K562 (cell line): ENCODE results near the gene TMEM209. TPM values are rescaled to one million over a fixed set of nuclear protein-coding genes. Genes with fewer than 3 reads are reported as not detected.

Experiments
- ATAC-seq: fragments of 200-7000 bp; cut with Tn5 transposase; 3 replicates; pipeline ENCODE4 v1.9.1; 2020; ENCODE audit warnings: moderate library complexity
- BruUV-seq: library from RNA; stranded (reverse); fragments of 400-500 nt; replicated peaks from 2 replicates; lab custom pipeline; 2021; lab: Mats Ljungman, UMichigan
- CTCF ChIA-PET: fragments of 300-600 bp; formaldehyde crosslinking; extraction: SDS; loops from one replicate; lab custom pipeline; 2021; ENCODE audit warnings: low intra/inter-chr PET ratio; lab: Yijun Ruan, JAX
- POLR2A ChIA-PET: fragments of 300-600, 350-650 bp; sonication (Branson Sonifier 250); formaldehyde crosslinking; extraction: SDS; loops from one replicate; lab custom pipeline; 2021; ENCODE audit warnings: antibody characterized with exemption, inconsistent platforms; lab: Yijun Ruan, JAX
- DNase-seq, 4 experiments: peaks; one replicate each; pipeline versions ENCODE4 v3.0.0 to v3.0.0-alpha.2; 2011 to 2018; ENCODE audit warnings: low spot score in 3 of 4, mixed read lengths in 3 of 4; ENCODE audit errors: extremely low read depth in 1 of 4
- FAIRE-seq: peaks from 2 replicates; lab custom pipeline; 2011; peaks lifted over from hg19 to GRCh38; lab: Jason Lieb, UNC
- H2AFZ ChIP-seq: 2 replicates; pipeline ENCODE4 v1.6.0; 2011; ENCODE audit warnings: low read depth, low read length, control low read depth, inconsistent platforms
- H3K27ac ChIP-seq: fragments of 200-600 bp; 3 replicates; pipeline ENCODE4 v1.8.0; 2011; ENCODE audit warnings: low read depth, mild to moderate bottlenecking, control low read depth, inconsistent platforms, low read length, moderate library complexity, mixed read lengths; ENCODE audit errors: extremely low read depth
- H3K27me3 ChIP-seq, 2 experiments: fragments of 300-600 bp in 1 of 2; 2 replicates in 1 of 2; 3 replicates in 1 of 2; pipeline versions ENCODE4 v1.6.0 to v1.8.0; 2011; ENCODE audit warnings: inconsistent platforms in 2 of 2, low read length in 2 of 2, mild to moderate bottlenecking in 1 of 2, mixed read lengths in 1 of 2, moderate library complexity in 1 of 2; ENCODE audit not compliant: control insufficient read depth in 2 of 2, insufficient read depth in 2 of 2
- H3K36me3 ChIP-seq: fragments of 300-600 bp; 3 replicates; pipeline ENCODE4 v1.8.0; 2011; ENCODE audit warnings: mild to moderate bottlenecking, low read length, inconsistent platforms; ENCODE audit not compliant: control insufficient read depth, insufficient read depth
- H3K4me1 ChIP-seq, 2 experiments: fragments of 200-600 bp in 1 of 2; replicated peaks in 1 of 2; 2 replicates in 1 of 2; 3 replicates in 1 of 2; pipeline versions ENCODE4 v1.5.1 to v1.8.0; 2011; ENCODE audit warnings: inconsistent platforms in 2 of 2, low read length in 2 of 2, mild to moderate bottlenecking in 1 of 2, mixed read lengths in 1 of 2, moderate library complexity in 1 of 2; ENCODE audit not compliant: control insufficient read depth in 2 of 2, insufficient read depth in 2 of 2
- H3K4me2 ChIP-seq: 2 replicates; pipeline ENCODE4 v1.6.1; 2011; ENCODE audit warnings: low read length, control low read depth, inconsistent platforms, mixed read lengths; ENCODE audit not compliant: insufficient read depth
- H3K4me3 ChIP-seq: fragments of 200-600 bp; sonication (generic), shearing (Covaris generic); 2 replicates; pipeline ENCODE4 v1.5.1; 2016; ENCODE audit warnings: control low read depth, inconsistent platforms
- H3K79me2 ChIP-seq: fragments of 200-600 bp; 3 replicates; pipeline ENCODE4 v1.8.0; 2011; ENCODE audit warnings: low read length, inconsistent platforms; ENCODE audit not compliant: control insufficient read depth, insufficient read depth
- H3K9ac ChIP-seq, 2 experiments: 2 replicates each; pipeline versions ENCODE4 v1.6.0 to v1.6.1; 2011; ENCODE audit warnings: low read depth in 2 of 2, low read length in 2 of 2, control low read depth in 1 of 2, inconsistent platforms in 1 of 2, mild to moderate bottlenecking in 1 of 2, mixed read lengths in 1 of 2; ENCODE audit not compliant: insufficient read depth in 1 of 2
- H3K9me1 ChIP-seq: one replicate; pipeline ENCODE4 v1.6.0; 2011; ENCODE audit warnings: inconsistent platforms, mild to moderate bottlenecking, low read length, moderate library complexity; ENCODE audit not compliant: control insufficient read depth, insufficient read depth
- H3K9me3 ChIP-seq: replicated peaks from 2 replicates; pipeline ENCODE4 v1.5.1; 2011; ENCODE audit warnings: low read depth, low read length, inconsistent platforms; ENCODE audit not compliant: control insufficient read depth, insufficient read depth
- H4K20me1 ChIP-seq: replicated peaks from 2 replicates; pipeline ENCODE4 v1.6.1; 2011; ENCODE audit warnings: low read length, inconsistent platforms, mixed read lengths; ENCODE audit not compliant: control insufficient read depth, insufficient read depth
- CHD2 ChIP-seq: IDR thresholded peaks from 2 replicates; pipeline ENCODE4 v1.6.1; 2011; ENCODE audit warnings: low read depth, low read length
- KDM2B ChIP-seq: fragments of 250-450 bp; sonication (Bioruptor Pico); IDR thresholded peaks from 2 replicates; pipeline ENCODE4 v1.8.0; 2021; ENCODE audit warnings: mild to moderate bottlenecking, moderate library complexity
- MCM3 ChIP-seq: fragments of 450-650 bp; IDR thresholded peaks from 2 replicates; pipeline ENCODE4 v1.6.1; 2016
- MECOM ChIP-seq: fragments of 250-450 bp; sonication (Bioruptor Pico); IDR thresholded peaks from 2 replicates; pipeline ENCODE4 v1.8.0; 2022; ENCODE audit warnings: inconsistent platforms
- MEF2A ChIP-seq: IDR thresholded peaks from 2 replicates; pipeline ENCODE4 v1.6.1; 2011; ENCODE audit warnings: low read depth, mild to moderate bottlenecking, low read length, moderate library complexity; ENCODE audit not compliant: control insufficient read depth
- RBM17 ChIP-seq: fragments of 200-400 bp; formaldehyde crosslinking; IDR thresholded peaks from 2 replicates; pipeline ENCODE4 v1.6.1; 2017; ENCODE audit warnings: low read depth, mild to moderate bottlenecking, low read length, borderline replicate concordance
- SETDB1 ChIP-seq: IDR thresholded peaks from one replicate; pipeline ENCODE4 v1.6.1; 2012; ENCODE audit warnings: low read length, control low read depth, inconsistent platforms
- TEAD1 ChIP-seq, 2 experiments: fragments of 450-650 bp in 1 of 2; sonication (generic) in 1 of 2; formaldehyde crosslinking; IDR thresholded peaks; 2 replicates each; pipeline versions ENCODE4 v1.4.0 to v1.8.0; 2020 to 2022; ENCODE audit warnings: mild to moderate bottlenecking in 2 of 2, missing genetic modification reagents in 1 of 2
- ZBTB17 ChIP-seq: fragments of 450-650 bp; formaldehyde crosslinking; IDR thresholded peaks from 2 replicates; pipeline ENCODE4 v1.4.0; 2020; ENCODE audit warnings: mild to moderate bottlenecking
- ZBTB2 ChIP-seq: fragments of 450-650 bp; IDR thresholded peaks from 2 replicates; pipeline ENCODE4 v1.6.1; 2016; ENCODE audit warnings: antibody characterized with exemption
- ZNF12 ChIP-seq: sonication (generic); formaldehyde crosslinking; IDR thresholded peaks from 2 replicates; pipeline ENCODE4 v1.4.0; 2020; ENCODE audit warnings: mild to moderate bottlenecking, missing genetic modification reagents
- ZNF146 ChIP-seq: IDR thresholded peaks from one replicate; pipeline ENCODE4 v1.6.1; 2018; ENCODE audit warnings: missing compliant biosample characterization; ENCODE audit not compliant: unreplicated experiment
- ZNF212 ChIP-seq: fragments of 450-650 bp; formaldehyde crosslinking; IDR thresholded peaks from 2 replicates; pipeline ENCODE4 v1.4.0; 2020; ENCODE audit warnings: mild to moderate bottlenecking
- ZNF407 ChIP-seq: fragments of 450-650 bp; IDR thresholded peaks from 2 replicates; pipeline ENCODE4 v1.6.1; 2016; ENCODE audit warnings: low read depth
- ZNF766 ChIP-seq: fragments of 200-800 bp; sonication (Bioruptor generic); conservative IDR thresholded peaks from 2 replicates; pipeline ENCODE4 v1.6.1; 2016; ENCODE audit warnings: missing genetic modification characterization, missing compliant biosample characterization
- WGBS: fragments of 100-300 bp; shearing (Covaris generic); methylation state at CpG from one replicate; pipeline ENCODE4 v1.1.6; 2016; ENCODE audit warnings: low coverage, mixed read lengths; ENCODE audit not compliant: insufficient coverage; ENCODE audit errors: missing lambda C conversion rate; 5-methylcytosine and 5-hydroxymethylcytosine counted together
- in situ Hi-C: fragments of 300-500 bp; cut with MboI; formaldehyde crosslinking; loops from 4 replicates; pipeline ENCODE4 v1.15.0; 2018; ENCODE audit warnings: inconsistent platforms, mixed read lengths
- intact Hi-C: fragments of 100-400 bp; cut with micrococcal nuclease; formaldehyde crosslinking; loops from 2 replicates; pipeline ENCODE4 v1.14.2; 2022
- polyA plus RNA-seq, 8 experiments: library from polyadenylated mRNA; depleted of rRNA in 4 of 8; stranded (reverse) in 5 of 8; unstranded in 3 of 8; fragments of >200 nt; fragmentation: Nextera tagmentation in 2 of 8; fragmentation: Illumina TruSeq in 1 of 8; extraction: Ambion mirVana in 2 of 8; extraction: Trizol in 1 of 8; gene quantifications; 2 replicates each; pipeline versions ENCODE4 v1.2.1 to v1.2.3, GENCODE V29; 2011 to 2014; ENCODE audit warnings: inconsistent platforms in 1 of 8, missing spikeins in 1 of 8
- total RNA-seq, 7 experiments: library from RNA; depleted of rRNA in 6 of 7; stranded (reverse); fragments of >200 nt in 6 of 7; fragmentation: Illumina TruSeq in 2 of 7; extraction: Trizol in 2 of 7; gene quantifications; 2 replicates each; pipeline versions ENCODE4 v1.2.1 to v1.2.3, GENCODE V29; 2011 to 2021; ENCODE audit warnings: low replicate concordance in 1 of 7

TMEM209 gene
- total and polyA plus RNA-seq, 9 of the 15 experiments (the other 6 are each of a cell fraction or from before 2014, with no cell fraction given): 36.8 to 116 (median 76.6) TPM

GRCh38 chr7:130221746-130222145 lies 16.5 kb upstream of the TMEM209 start:
- H3K4me1 ChIP-seq: peaks cover 10 to 15% of the 10 kb centered on the region in 2 experiments; a peak in 4 of 5 replicates
- POLR2A ChIA-PET: interaction anchor here (0.6 to 1.9 kb wide), 4 partner anchors 10 to 206 kb away, joined by 3 to 6 read pairs (median 4); partner anchors contain the start of gene SSMEM1
- intact Hi-C loops: no loop called here
- WGBS: 83% methylated on average over 3 of the region's 4 CpGs
- no peaks in the 10 kb centered on the region for H3K27me3 ChIP-seq
- H3K9me1 ChIP-seq: no peaks in the 10 kb centered on the region
- H2AFZ ChIP-seq: no peak overlapping the region
- no peaks in the 10 kb centered on the region for H4K20me1 ChIP-seq
- TF ChIP-seq RBM17 (no peak), ZNF407 (no peak), TEAD1 (CRISPR knock-in tag; IDR thresholded peaks at IDR 0.05) (no peak), ZNF12 (CRISPR knock-in tag) (no peak), ZNF146 (CRISPR knock-in tag) (no peak), KDM2B (CRISPR knock-in tag) (no peak), ZNF212 (CRISPR knock-in tag) (no peak), ZNF766 (no peak), MCM3 (no peak), CHD2 (no peak), ZBTB2 (no peak), SETDB1 (no peak), MEF2A (no peak), MECOM (CRISPR knock-in tag) (no peak), ZBTB17 (CRISPR knock-in tag) (no peak)
- in situ Hi-C loops: no loop called here
- FAIRE-seq: no peak
- no peak overlapping the region for H3K4me3 ChIP-seq
- H3K9me3 ChIP-seq: no peaks in the 10 kb centered on the region; the same call in 1 of the 2 replicates
- no peak for ATAC-seq
- CTCF ChIA-PET: no interaction called here
- no TSS peak for BruUV-seq
- H3K36me3 ChIP-seq: no peaks in the 10 kb centered on the region
- no peaks in the 10 kb centered on the region for H3K79me2 ChIP-seq
- no peak for DNase-seq
- no peak overlapping the region for H3K4me2 ChIP-seq
- H3K9ac ChIP-seq: no peak overlapping the region
- no peak overlapping the region for H3K27ac ChIP-seq
